Limb (tissue), 2 donors: ENCODE results near the gene LUZP2.

Experiments
- DNase-seq, 2 donors: peaks; one replicate each; pipeline ENCODE4 v3.0.0-alpha.2; 2016; ENCODE audit errors: extremely low spot score in 2 of 2

Gene LUZP2

DNA sequence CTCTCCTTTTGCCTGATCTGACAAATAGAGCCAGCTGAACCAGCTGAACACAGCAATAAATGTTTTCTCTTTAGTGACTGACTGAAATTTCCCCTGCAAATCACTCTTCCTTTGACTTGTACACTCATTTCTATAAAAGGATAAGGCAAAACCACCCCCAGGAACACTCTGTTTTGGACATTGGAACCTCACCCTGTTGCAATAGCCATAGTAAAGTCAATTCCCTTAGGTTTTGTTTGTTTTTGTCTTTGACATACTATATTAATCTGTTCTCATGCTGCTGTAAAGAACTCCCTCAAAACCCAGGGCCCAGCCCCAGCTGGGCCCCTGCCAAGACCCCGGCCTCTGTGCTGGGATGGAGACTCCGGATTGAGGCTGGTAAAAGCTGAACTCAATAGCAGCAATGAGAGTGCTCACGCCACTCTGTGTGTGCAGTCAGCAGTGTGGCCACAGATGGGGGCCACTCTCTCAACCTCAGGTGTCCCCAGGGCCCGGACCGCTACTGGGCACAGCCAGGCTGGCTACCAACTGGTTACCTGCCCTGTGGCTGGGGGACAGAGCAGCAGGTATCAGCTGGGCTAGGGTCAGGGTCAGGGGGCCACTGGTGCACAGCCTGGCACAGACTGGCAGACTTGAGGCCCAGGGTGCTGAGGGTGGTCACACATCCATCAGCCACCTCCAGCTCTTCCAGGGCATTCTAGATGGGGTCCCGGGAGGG is 597.4 kb downstream of the LUZP2 start:
- no peak for DNase-seq

DNA sequence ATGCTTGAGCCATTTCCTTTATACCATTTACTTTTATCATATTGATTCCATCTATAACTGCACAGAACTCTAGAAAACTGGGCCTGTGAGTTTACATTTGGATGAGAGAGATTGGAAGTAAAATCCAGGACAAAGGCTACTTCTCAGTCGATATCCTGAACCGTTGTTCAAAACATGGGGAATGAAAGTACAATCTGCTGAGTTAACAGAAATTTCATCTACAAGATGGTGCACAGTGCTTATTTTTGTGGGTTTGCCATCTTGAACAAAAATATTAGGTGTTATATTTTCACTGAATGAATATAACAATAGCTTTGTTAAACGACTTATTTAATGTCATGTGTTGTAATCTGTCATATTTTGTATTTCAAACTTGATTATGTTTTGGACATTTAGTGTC is 622.6 kb downstream of the LUZP2 start:
- no peak for DNase-seq
